Neural cell (in vitro differentiated cells): ENCODE results near the gene REPIN1.

Experiments
- EP300 ChIP-seq: fragments of 450-650 bp; conservative IDR thresholded peaks from 2 replicates; pipeline ENCODE4 v1.6.1; 2014; ENCODE audit warnings: antibody characterized with exemption, mild to moderate bottlenecking, moderate library complexity; ENCODE audit not compliant: poor library complexity, severe bottlenecking
- POLR2AphosphoS5 ChIP-seq: IDR thresholded peaks from 2 replicates; pipeline ENCODE4 v1.6.1; 2012
- RAD21 ChIP-seq: fragments of 450-650 bp; conservative IDR thresholded peaks from 2 replicates; pipeline ENCODE4 v1.6.1; 2014; ENCODE audit warnings: antibody characterized with exemption, mild to moderate bottlenecking, moderate library complexity
- SMC3 ChIP-seq: fragments of 450-650 bp; conservative IDR thresholded peaks from 2 replicates; pipeline ENCODE4 v1.6.1; 2014; ENCODE audit warnings: antibody characterized with exemption, mild to moderate bottlenecking, moderate library complexity; ENCODE audit not compliant: poor library complexity
- TF ChIP-seq, protein P1 (sequence below): fragments of 450-650 bp; IDR thresholded peaks from 2 replicates; pipeline ENCODE4 v1.5.1; 2014; ENCODE audit warnings: antibody characterized with exemption, mild to moderate bottlenecking, moderate library complexity; ENCODE audit not compliant: poor library complexity, severe bottlenecking
- TF ChIP-seq, protein P2 (sequence below): IDR thresholded peaks from 2 replicates; pipeline ENCODE4 v1.6.1; 2012; ENCODE audit warnings: borderline replicate concordance

DNA sequence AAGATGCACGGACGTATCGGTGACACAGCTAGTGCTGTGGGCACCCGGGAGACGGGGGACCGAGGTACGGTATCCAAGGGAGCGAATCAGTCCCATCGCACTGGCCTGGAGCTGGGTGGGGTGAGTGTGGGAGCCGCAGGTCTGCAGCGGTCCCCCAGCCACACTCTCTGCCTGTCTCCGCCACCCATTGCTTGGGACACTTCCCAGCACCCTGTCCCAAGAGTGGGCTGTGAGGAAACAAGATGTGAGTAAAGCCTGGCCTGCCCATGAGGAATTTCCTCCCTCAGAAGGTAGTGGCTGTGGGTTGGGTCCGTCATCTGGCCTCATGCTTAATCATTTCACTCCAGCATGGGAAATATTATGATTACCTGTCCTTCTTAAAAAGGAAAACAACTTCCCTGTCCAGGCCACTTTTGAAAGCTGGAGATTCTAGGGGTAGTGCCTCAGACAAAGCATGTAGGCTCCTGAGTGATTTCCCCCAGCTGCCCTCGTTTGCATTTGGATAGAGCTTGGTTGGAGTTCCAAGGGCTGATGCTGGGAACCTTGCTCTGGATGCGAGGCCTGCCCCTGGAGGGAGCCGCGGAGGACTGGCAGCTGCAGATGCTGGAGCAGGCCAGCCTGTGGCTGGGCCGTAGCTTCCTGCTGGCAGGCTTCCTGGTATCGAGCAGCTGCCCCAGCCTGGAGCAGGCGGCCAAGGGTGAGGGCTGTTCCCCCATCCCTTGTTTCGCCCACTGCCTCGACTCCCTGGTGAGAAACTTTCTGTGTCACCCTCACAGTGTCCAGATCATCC is 39.1 kb upstream of the REPIN1 start:
- TF ChIP-seq, protein P1, sequence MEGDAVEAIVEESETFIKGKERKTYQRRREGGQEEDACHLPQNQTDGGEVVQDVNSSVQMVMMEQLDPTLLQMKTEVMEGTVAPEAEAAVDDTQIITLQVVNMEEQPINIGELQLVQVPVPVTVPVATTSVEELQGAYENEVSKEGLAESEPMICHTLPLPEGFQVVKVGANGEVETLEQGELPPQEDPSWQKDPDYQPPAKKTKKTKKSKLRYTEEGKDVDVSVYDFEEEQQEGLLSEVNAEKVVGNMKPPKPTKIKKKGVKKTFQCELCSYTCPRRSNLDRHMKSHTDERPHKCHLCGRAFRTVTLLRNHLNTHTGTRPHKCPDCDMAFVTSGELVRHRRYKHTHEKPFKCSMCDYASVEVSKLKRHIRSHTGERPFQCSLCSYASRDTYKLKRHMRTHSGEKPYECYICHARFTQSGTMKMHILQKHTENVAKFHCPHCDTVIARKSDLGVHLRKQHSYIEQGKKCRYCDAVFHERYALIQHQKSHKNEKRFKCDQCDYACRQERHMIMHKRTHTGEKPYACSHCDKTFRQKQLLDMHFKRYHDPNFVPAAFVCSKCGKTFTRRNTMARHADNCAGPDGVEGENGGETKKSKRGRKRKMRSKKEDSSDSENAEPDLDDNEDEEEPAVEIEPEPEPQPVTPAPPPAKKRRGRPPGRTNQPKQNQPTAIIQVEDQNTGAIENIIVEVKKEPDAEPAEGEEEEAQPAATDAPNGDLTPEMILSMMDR, result no peak
- no peak for TF ChIP-seq POLR2AphosphoS5
- no peak for TF ChIP-seq EP300
- TF ChIP-seq, protein P2, sequence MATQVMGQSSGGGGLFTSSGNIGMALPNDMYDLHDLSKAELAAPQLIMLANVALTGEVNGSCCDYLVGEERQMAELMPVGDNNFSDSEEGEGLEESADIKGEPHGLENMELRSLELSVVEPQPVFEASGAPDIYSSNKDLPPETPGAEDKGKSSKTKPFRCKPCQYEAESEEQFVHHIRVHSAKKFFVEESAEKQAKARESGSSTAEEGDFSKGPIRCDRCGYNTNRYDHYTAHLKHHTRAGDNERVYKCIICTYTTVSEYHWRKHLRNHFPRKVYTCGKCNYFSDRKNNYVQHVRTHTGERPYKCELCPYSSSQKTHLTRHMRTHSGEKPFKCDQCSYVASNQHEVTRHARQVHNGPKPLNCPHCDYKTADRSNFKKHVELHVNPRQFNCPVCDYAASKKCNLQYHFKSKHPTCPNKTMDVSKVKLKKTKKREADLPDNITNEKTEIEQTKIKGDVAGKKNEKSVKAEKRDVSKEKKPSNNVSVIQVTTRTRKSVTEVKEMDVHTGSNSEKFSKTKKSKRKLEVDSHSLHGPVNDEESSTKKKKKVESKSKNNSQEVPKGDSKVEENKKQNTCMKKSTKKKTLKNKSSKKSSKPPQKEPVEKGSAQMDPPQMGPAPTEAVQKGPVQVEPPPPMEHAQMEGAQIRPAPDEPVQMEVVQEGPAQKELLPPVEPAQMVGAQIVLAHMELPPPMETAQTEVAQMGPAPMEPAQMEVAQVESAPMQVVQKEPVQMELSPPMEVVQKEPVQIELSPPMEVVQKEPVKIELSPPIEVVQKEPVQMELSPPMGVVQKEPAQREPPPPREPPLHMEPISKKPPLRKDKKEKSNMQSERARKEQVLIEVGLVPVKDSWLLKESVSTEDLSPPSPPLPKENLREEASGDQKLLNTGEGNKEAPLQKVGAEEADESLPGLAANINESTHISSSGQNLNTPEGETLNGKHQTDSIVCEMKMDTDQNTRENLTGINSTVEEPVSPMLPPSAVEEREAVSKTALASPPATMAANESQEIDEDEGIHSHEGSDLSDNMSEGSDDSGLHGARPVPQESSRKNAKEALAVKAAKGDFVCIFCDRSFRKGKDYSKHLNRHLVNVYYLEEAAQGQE, result no peak
- no peak for TF ChIP-seq RAD21
- no peak for TF ChIP-seq SMC3
